PC-3 (cell line): ENCODE data around the gene HSPA1A.

ENCODE experiments used
- EZH2 ChIP-seq: fragments of 300-600 bp; sonication (generic); IDR thresholded peaks from one replicate; pipeline ENCODE4 v1.6.1; 2017; ENCODE audit warnings: antibody characterized with exemption, mild to moderate bottlenecking, low read length; ENCODE audit not compliant: unreplicated experiment
- TF ChIP-seq, protein P1 (sequence below): fragments of 300-600 bp; sonication (generic); conservative IDR thresholded peaks from 2 replicates; pipeline ENCODE4 v1.5.1; 2017; ENCODE audit warnings: antibody characterized with exemption, low read depth, mild to moderate bottlenecking, low read length

DNA sequence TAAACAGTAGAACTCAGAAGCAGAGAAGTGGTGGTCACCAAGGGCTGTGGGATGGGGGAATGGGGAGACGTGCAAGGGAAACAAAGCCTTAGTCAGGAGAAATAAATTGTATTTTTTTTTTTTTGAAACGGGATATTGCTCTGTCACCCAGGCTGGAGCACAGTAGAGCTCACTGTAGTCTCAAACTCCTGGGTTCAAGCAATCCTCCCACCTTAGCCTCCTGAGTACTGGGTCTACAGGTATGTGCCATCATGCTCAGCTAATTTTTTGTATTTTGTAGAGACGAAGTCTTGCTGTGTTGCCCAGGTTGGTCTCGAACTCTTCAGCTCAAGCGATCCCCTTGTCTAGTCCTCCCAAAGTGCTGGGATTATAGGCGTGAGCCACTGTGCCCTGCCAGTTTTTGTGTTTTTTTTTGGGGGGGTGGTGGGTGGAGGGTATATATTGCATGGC, 15.6 kb downstream of the HSPA1A start:
- TF ChIP-seq EZH2, result no peak
- TF ChIP-seq, protein P1, sequence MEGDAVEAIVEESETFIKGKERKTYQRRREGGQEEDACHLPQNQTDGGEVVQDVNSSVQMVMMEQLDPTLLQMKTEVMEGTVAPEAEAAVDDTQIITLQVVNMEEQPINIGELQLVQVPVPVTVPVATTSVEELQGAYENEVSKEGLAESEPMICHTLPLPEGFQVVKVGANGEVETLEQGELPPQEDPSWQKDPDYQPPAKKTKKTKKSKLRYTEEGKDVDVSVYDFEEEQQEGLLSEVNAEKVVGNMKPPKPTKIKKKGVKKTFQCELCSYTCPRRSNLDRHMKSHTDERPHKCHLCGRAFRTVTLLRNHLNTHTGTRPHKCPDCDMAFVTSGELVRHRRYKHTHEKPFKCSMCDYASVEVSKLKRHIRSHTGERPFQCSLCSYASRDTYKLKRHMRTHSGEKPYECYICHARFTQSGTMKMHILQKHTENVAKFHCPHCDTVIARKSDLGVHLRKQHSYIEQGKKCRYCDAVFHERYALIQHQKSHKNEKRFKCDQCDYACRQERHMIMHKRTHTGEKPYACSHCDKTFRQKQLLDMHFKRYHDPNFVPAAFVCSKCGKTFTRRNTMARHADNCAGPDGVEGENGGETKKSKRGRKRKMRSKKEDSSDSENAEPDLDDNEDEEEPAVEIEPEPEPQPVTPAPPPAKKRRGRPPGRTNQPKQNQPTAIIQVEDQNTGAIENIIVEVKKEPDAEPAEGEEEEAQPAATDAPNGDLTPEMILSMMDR, result no peak
